Aorta (tissue), 5 donors: ENCODE results near the gene SNAI1. TPM values are rescaled to one million over a fixed set of nuclear protein-coding genes. Genes with fewer than 3 reads are reported as not detected.

ENCODE experiments used
- ATAC-seq: fragments of 200-7000 bp; cut with Tn5 transposase; one replicate; pipeline ENCODE4 v1.9.1; 2022; ENCODE audit warnings: moderate library complexity; ENCODE audit not compliant: low FRiP score
- DNase-seq, 2 donors: peaks; one replicate each; pipeline ENCODE4 v3.0.0-alpha.2; 2020
- H3K27ac ChIP-seq, 2 donors: one replicate each; pipeline ENCODE4 v1.5.1; 2013; ENCODE audit warnings: low read length in 2 of 2, mild to moderate bottlenecking in 2 of 2, moderate library complexity in 2 of 2, control low read depth in 1 of 2, inconsistent platforms in 1 of 2, low read depth in 1 of 2
- H3K27me3 ChIP-seq, 2 donors: one replicate each; pipeline ENCODE4 v1.6.1; 2013; ENCODE audit warnings: control low read depth in 1 of 2, low read length in 1 of 2, mild to moderate bottlenecking in 1 of 2, moderate library complexity in 1 of 2; ENCODE audit not compliant: insufficient read depth in 2 of 2, control insufficient read depth in 1 of 2
- H3K36me3 ChIP-seq, 2 donors: one replicate each; pipeline ENCODE4 v1.6.1; 2013; ENCODE audit warnings: control low read depth in 1 of 2, low read length in 1 of 2, mild to moderate bottlenecking in 1 of 2; ENCODE audit not compliant: insufficient read depth in 2 of 2, control insufficient read depth in 1 of 2
- H3K4me1 ChIP-seq, 2 donors: one replicate each; pipeline ENCODE4 v1.6.1; 2013; ENCODE audit warnings: low read length in 2 of 2, control low read depth in 1 of 2, mild to moderate bottlenecking in 1 of 2, moderate library complexity in 1 of 2; ENCODE audit not compliant: insufficient read depth in 2 of 2, control insufficient read depth in 1 of 2
- H3K4me3 ChIP-seq, 2 donors: one replicate each; pipeline ENCODE4 v1.5.1; 2013; ENCODE audit warnings: low read length in 2 of 2, control low read depth in 1 of 2, mild to moderate bottlenecking in 1 of 2
- H3K9me3 ChIP-seq: one replicate; pipeline ENCODE4 v1.6.1; 2013; ENCODE audit warnings: mild to moderate bottlenecking, low read length; ENCODE audit not compliant: control insufficient read depth
- WGBS, 2 donors: extraction: QIAGEN DNeasy Blood & Tissue Kit; methylation state at CpG; one replicate each; pipeline ENCODE4 v1.1.7; 2013; 5-methylcytosine and 5-hydroxymethylcytosine counted together
- intact Hi-C, 2 donors: fragments of 100-400 bp; cut with DNase I; formaldehyde crosslinking; loops; one replicate each; pipeline versions ENCODE4 v1.14.2 to v1.15.0; 2022
- long read RNA-seq, 2 donors: library from polyadenylated mRNA; unstranded; transcript quantifications; one replicate each; pipeline ENCODE4 v2.0.0, GENCODE V29; 2020 to 2021
- polyA plus RNA-seq, 2 donors: library from polyadenylated mRNA; stranded (reverse); fragments of 200-250 nt; gene quantifications; one replicate each; pipeline ENCODE4 v1.2.3, GENCODE V29; 2013
- total RNA-seq, 2 donors: library from RNA; stranded (reverse); fragmentation: NEBNext Ultra II Directional; extraction: Animal tissue kit (Norgen Biotek cat#: 25700); gene quantifications; one replicate each; pipeline ENCODE4 v1.2.1, GENCODE V29; 2021
- donor health status: healthy with polysubstance abuse.
- donor health status: Bipolar disorder and iron deficiency.
- donor health status: DM: no; HTN: no; CAD: no.
- donor health status: DM: no; HTN: no; CAD: no.
- donor health status: DM: yes; HTN: yes; CAD: no.

SNAI1 gene
- total RNA-seq (10 to 100 TPM; 10.4 to 44.7 TPM), polyA plus RNA-seq (1 to 10 TPM; 7.8 to 8.3 TPM)
- long read RNA-seq, donor 1, partial matches to known transcripts: 0 of 4 reads
- long read RNA-seq, donor 1, other reads (novel, unspliced or antisense): 3 of 4 reads
- long read RNA-seq, donor 2, partial matches to known transcripts: 5 of 12 reads
- long read RNA-seq, donor 2, other reads (novel, unspliced or antisense): 5 of 12 reads

- Histone ChIP-seq H3K4me1 (no peaks in the 10 kb centered on the region), H3K27ac (no peak within 1 kb of the TSS), H3K4me3 (no peak within 1 kb of the TSS), H3K27me3 (peaks cover 0 to 1% of the 10 kb centered on the region in 2 donors), H3K36me3 (no peaks in the 10 kb centered on the region), H3K9me3 (no peaks in the 10 kb centered on the region)
- intact Hi-C loops: loop anchor here in 1 of 2 donors (10.0 kb wide), 1 partner anchor 192 kb away; no protein-coding TSS in a partner anchor
- WGBS, 2 donors: 4 to 6% methylated on average over 57 to 90 of the region's 90 CpGs
- DNase-seq: peak; percentile 83 to 92
- peak; percentile 79 for ATAC-seq
Observed at GRCh38 chr20:49982346-49983122, at the start of gene SNAI1. Gene SNAI1 (plus strand): TSS chr20:49982980. CDS start chr20:49983060, 80 bp downstream.

GRCh38 chr20:49935746-49936152, 47.0 kb upstream of the SNAI1 start:
- peak; percentile 2 for ATAC-seq
- Histone ChIP-seq H3K9me3 (no peaks in the 10 kb centered on the region), H3K4me1 (no peaks in the 10 kb centered on the region), H3K27ac (no peak overlapping the region), H3K27me3 (no peaks in the 10 kb centered on the region), H3K36me3 (no peaks in the 10 kb centered on the region), H3K4me3 (peak overlapping the region; percentile 1 to 38)
- WGBS, 2 donors: 25 to 30% methylated on average over 21 of the region's 21 CpGs
- intact Hi-C loops: loop anchor here in 1 of 2 donors (10.0 kb wide), 1 partner anchor 391 kb away; no protein-coding TSS in a partner anchor
- no peak for DNase-seq

GRCh38 chr20:49936153-49937026, 46.4 kb upstream of the SNAI1 start, which contains the start of gene RNF114:
Gene RNF114 (plus strand): TSS chr20:49936397. CDS start chr20:49936413, 16 bp downstream.
- H3K4me3 ChIP-seq: peak within 1 kb of the TSS; percentile 46 to 96
- DNase-seq (peak; percentile 93 to 97), ATAC-seq (peak; percentile 98)
- H3K9me3 ChIP-seq: no peaks in the 10 kb centered on the region
- intact Hi-C loops: loop anchor here in 1 of 2 donors (10.0 kb wide), 1 partner anchor 392 kb away; no protein-coding TSS in a partner anchor
- no peaks in the 10 kb centered on the region for H3K4me1 ChIP-seq
- no peaks in the 10 kb centered on the region for H3K27me3 ChIP-seq
- H3K36me3 ChIP-seq: no peaks in the 10 kb centered on the region
- peak within 1 kb of the TSS in 1 of 2 donors; percentile 53 for H3K27ac ChIP-seq
- WGBS, 2 donors: 0 to 1% methylated on average over 61 to 79 of the region's 79 CpGs

GRCh38 chr20:49937027-49937929, 45.5 kb upstream of the SNAI1 start:
- Histone ChIP-seq H3K27ac (peak overlapping the region in 1 of 2 donors; percentile 53), H3K9me3 (no peaks in the 10 kb centered on the region), H3K4me1 (no peaks in the 10 kb centered on the region), H3K27me3 (no peaks in the 10 kb centered on the region), H3K36me3 (no peaks in the 10 kb centered on the region), H3K4me3 (peak overlapping the region; percentile 46 to 96)
- no peak for ATAC-seq
- intact Hi-C loops: loop anchor here in 1 of 2 donors (10.0 kb wide), 1 partner anchor 392 kb away; no protein-coding TSS in a partner anchor
- 10 to 19% methylated on average over 12 of the region's 12 CpGs for WGBS, 2 donors
- peak in 1 of 2 donors; percentile 65 for DNase-seq

- H3K4me3 ChIP-seq: no peak overlapping the region
- 56 to 60% methylated on average over 12 of the region's 12 CpGs for WGBS, 2 donors
- DNase-seq (peak; percentile 78 to 81), ATAC-seq (no peak)
- H3K4me1 ChIP-seq: peaks cover 0 to 2% of the 10 kb centered on the region in 2 donors
- H3K36me3 ChIP-seq: peaks cover 0 to 4% of the 10 kb centered on the region in 2 donors
- no peak overlapping the region for H3K27ac ChIP-seq
- intact Hi-C loops: loop anchor here in 1 of 2 donors (10.0 kb wide), 1 partner anchor 394 kb away; no protein-coding TSS in a partner anchor
- no peaks in the 10 kb centered on the region for H3K27me3 ChIP-seq
- no peaks in the 10 kb centered on the region for H3K9me3 ChIP-seq
Observed at GRCh38 chr20:49938173-49939163, 44.3 kb upstream of the SNAI1 start.

GRCh38 chr20:49941456-49941855, 41.3 kb upstream of the SNAI1 start:
- DNase-seq (peak in 1 of 2 donors; percentile 22), ATAC-seq (no peak)
- intact Hi-C loops: no loop called here
- WGBS, 2 donors: 93 to 96% methylated on average over 15 of the region's 15 CpGs
- Histone ChIP-seq H3K27ac (no peak overlapping the region), H3K27me3 (no peaks in the 10 kb centered on the region), H3K4me3 (no peak overlapping the region), H3K4me1 (peaks cover 0 to 2% of the 10 kb centered on the region in 2 donors), H3K9me3 (no peaks in the 10 kb centered on the region), H3K36me3 (peaks cover 2 to 7% of the 10 kb centered on the region in 2 donors)

- Histone ChIP-seq H3K4me1 (peaks cover 0 to 2% of the 10 kb centered on the region in 2 donors), H3K4me3 (no peak overlapping the region), H3K27me3 (no peaks in the 10 kb centered on the region), H3K9me3 (no peaks in the 10 kb centered on the region), H3K36me3 (peaks cover 2 to 7% of the 10 kb centered on the region in 2 donors), H3K27ac (no peak overlapping the region)
- DNase-seq (no peak), ATAC-seq (no peak)
- 48 to 55% methylated on average over 3 of the region's 3 CpGs for WGBS, 2 donors
- intact Hi-C loops: no loop called here
Observed at GRCh38 chr20:49942303-49942702, 40.5 kb upstream of the SNAI1 start.
